Mucosa of stomach (tissue), 1 donor: ENCODE measurements around the gene POLH.
A peak's percentile ranks its signal among the peaks of the same experiment; 100 is the strongest.
"Not testable (repeated sequence)": the region's sequence is repeated elsewhere in the genome, so short reads cannot be mapped to it uniquely, and the experiment has no call there.

Experiments used
- H3K27me3 ChIP-seq: one replicate; pipeline ENCODE4 v1.7.0; 2013; ENCODE audit warnings: mild to moderate bottlenecking, low read length; ENCODE audit not compliant: control insufficient read depth, insufficient read depth
- H3K36me3 ChIP-seq: one replicate; pipeline ENCODE4 v1.7.0; 2013; ENCODE audit warnings: low read length; ENCODE audit not compliant: control insufficient read depth, insufficient read depth
- H3K4me1 ChIP-seq: one replicate; pipeline ENCODE4 v1.7.0; 2013; ENCODE audit warnings: mild to moderate bottlenecking, low read length; ENCODE audit not compliant: control insufficient read depth, insufficient read depth
- H3K4me3 ChIP-seq: one replicate; pipeline ENCODE4 v1.7.0; 2013; ENCODE audit warnings: low read length
- H3K9ac ChIP-seq: one replicate; pipeline ENCODE4 v1.7.0; 2013; ENCODE audit warnings: mild to moderate bottlenecking, low read length, moderate library complexity
- H3K9me3 ChIP-seq: one replicate; pipeline ENCODE4 v1.7.0; 2013; ENCODE audit warnings: mild to moderate bottlenecking, low read length, moderate library complexity; ENCODE audit not compliant: control insufficient read depth
- donor health status: Pancreatic carcinoma.

Gene POLH

GRCh38 chr6:43575772-43576551 is at the start of gene POLH, which contains the start of gene XPO5:
Gene POLH (plus strand): TSS chr6:43576185. CDS start chr6:43582320, 6,135 bp downstream.
Gene XPO5 (minus strand): TSS chr6:43576038. CDS start chr6:43575864, 174 bp downstream.
- Histone ChIP-seq H3K9me3 (no peaks in the 10 kb centered on the region), H3K4me3 (peak within 1 kb of the TSS; percentile 67), H3K4me1 (peaks cover 6% of the 10 kb centered on the region)

DNA sequence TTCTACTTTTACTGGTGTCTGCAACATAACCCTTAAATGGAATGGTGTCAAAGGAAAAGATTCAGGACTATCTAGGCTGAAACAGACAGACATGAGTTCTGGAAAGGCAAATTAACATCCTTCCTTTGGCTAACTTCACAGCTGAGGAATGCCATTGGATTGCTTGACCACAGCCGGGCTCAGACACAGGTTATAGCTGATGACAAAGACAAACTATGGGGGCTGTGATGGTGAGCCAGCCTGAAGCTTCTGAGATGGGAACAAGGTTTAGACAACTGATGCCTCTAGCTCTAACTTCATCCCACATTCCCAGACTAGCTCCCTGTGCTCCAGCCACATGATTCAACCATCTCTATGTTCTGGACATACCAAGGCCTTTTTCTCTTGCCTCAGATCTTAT is 43.8 kb upstream of the POLH start:
- Histone ChIP-seq H3K9ac (no peak overlapping the region), H3K4me3 (no peak overlapping the region), H3K9me3 (no peaks in the 10 kb centered on the region), H3K27me3 (no peaks in the 10 kb centered on the region), H3K36me3 (peaks cover 9% of the 10 kb centered on the region), H3K4me1 (no peaks in the 10 kb centered on the region)

More at GRCh38 chr6:43575772-43576551, at the start of gene POLH, which contains the start of gene XPO5:
- Histone ChIP-seq H3K27me3 (no peaks in the 10 kb centered on the region), H3K9ac (peak within 1 kb of the TSS; percentile 71), H3K36me3 (no peaks in the 10 kb centered on the region)

- not testable (repeated sequence) for H3K9ac ChIP-seq, H3K36me3 ChIP-seq, H3K27me3 ChIP-seq, H3K9me3 ChIP-seq, H3K4me3 ChIP-seq, H3K4me1 ChIP-seq
These were observed 37.0 kb upstream of the POLH start for GRCh38 chr6:43538986-43539385.

DNA sequence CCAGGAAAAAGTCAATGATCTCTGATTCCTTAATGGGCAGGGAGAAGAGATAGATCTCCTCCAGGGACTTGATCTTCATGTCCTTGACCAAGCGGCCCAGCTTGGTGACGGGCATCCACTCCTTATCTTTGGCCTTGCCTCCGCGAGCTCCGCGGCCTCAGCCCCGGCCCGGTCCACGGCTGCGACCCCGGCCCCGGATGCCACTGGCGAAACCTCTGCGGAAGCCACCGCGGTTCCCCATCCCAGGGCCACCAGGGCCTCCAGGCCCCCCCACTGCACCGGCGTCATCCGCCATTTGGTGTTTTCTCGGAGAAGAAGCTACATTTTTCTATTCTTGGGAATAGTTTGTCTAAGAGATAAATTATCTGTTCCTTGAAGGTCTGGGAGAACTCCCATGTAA is 36.6 kb upstream of the POLH start:
- not testable (repeated sequence) for H3K4me3 ChIP-seq, H3K9ac ChIP-seq, H3K9me3 ChIP-seq, H3K27me3 ChIP-seq, H3K4me1 ChIP-seq, H3K36me3 ChIP-seq

GRCh38 chr6:43540507-43540906 is 35.5 kb upstream of the POLH start:
- no peak overlapping the region for H3K9ac ChIP-seq
- H3K4me1 ChIP-seq, result no peaks in the 10 kb centered on the region
- H3K9me3 ChIP-seq, result no peaks in the 10 kb centered on the region
- H3K36me3 ChIP-seq, result no peaks in the 10 kb centered on the region
- no peak overlapping the region for H3K4me3 ChIP-seq
- H3K27me3 ChIP-seq, result no peaks in the 10 kb centered on the region

GRCh38 chr6:43541774-43542471 is 34.1 kb upstream of the POLH start:
- no peak overlapping the region for H3K9ac ChIP-seq
- H3K27me3 ChIP-seq, result no peaks in the 10 kb centered on the region
- no peaks in the 10 kb centered on the region for H3K36me3 ChIP-seq
- no peaks in the 10 kb centered on the region for H3K9me3 ChIP-seq
- H3K4me1 ChIP-seq, result no peaks in the 10 kb centered on the region
- no peak overlapping the region for H3K4me3 ChIP-seq

DNA sequence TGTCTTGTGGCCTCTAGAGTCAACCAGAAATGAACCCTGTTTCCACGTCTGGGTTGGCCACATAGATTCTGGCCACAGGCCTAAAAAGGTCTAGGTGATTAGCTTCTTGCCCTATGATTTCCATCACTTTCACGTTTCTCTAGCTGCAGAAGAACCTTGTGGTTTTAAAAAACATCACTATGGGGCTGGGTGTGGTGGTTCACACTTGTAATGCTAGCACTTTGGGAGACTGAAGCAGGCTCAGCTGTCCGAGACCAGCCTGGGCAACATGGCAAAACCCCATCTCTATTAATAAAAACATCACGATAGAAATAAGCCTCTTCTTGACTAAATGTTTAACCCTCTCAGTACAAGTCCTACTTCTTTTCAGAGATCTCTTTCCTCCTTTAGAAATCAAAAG is 31.5 kb upstream of the POLH start:
- Histone ChIP-seq H3K4me1 (no peaks in the 10 kb centered on the region), H3K9ac (no peak overlapping the region), H3K4me3 (no peak overlapping the region), H3K9me3 (no peaks in the 10 kb centered on the region), H3K36me3 (no peaks in the 10 kb centered on the region), H3K27me3 (no peaks in the 10 kb centered on the region)

GRCh38 chr6:43547222-43547621 is 28.8 kb upstream of the POLH start:
- Histone ChIP-seq H3K9ac (no peak overlapping the region), H3K36me3 (no peaks in the 10 kb centered on the region), H3K27me3 (no peaks in the 10 kb centered on the region), H3K4me1 (no peaks in the 10 kb centered on the region), H3K9me3 (no peaks in the 10 kb centered on the region), H3K4me3 (no peak overlapping the region)

DNA sequence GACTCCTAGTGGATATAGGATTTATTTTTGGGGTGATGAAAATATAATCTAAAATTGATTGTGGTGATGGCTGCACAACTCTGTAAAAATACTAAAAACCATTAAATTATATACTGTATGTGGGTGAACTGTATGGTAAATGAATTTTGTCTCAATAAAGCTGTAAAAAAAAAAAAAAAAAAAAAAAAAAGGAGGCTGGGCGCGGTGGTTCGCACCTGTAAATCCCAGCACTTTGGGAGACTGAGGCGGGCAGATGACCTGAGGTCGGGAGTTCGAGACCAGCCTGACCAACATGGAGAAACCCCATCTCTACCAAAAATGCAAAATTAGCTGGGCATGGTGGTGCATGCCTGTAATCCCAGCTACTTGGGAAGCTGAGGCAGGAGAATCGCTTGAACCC is 18.4 kb upstream of the POLH start:
- H3K4me1 ChIP-seq, H3K36me3 ChIP-seq, H3K27me3 ChIP-seq, H3K9ac ChIP-seq, H3K4me3 ChIP-seq, H3K9me3 ChIP-seq: not testable (repeated sequence)

- Histone ChIP-seq H3K4me1 (no peaks in the 10 kb centered on the region), H3K9me3 (no peaks in the 10 kb centered on the region), H3K4me3 (no peak overlapping the region), H3K9ac (no peak overlapping the region), H3K36me3 (no peaks in the 10 kb centered on the region), H3K27me3 (no peaks in the 10 kb centered on the region)
These were observed 16.7 kb upstream of the POLH start for GRCh38 chr6:43559328-43559727.

GRCh38 chr6:43570876-43571441 is 5.0 kb upstream of the POLH start:
- Histone ChIP-seq H3K4me3 (no peak overlapping the region), H3K4me1 (no peaks in the 10 kb centered on the region), H3K36me3 (no peaks in the 10 kb centered on the region), H3K27me3 (no peaks in the 10 kb centered on the region), H3K9ac (no peak overlapping the region), H3K9me3 (no peaks in the 10 kb centered on the region)

DNA sequence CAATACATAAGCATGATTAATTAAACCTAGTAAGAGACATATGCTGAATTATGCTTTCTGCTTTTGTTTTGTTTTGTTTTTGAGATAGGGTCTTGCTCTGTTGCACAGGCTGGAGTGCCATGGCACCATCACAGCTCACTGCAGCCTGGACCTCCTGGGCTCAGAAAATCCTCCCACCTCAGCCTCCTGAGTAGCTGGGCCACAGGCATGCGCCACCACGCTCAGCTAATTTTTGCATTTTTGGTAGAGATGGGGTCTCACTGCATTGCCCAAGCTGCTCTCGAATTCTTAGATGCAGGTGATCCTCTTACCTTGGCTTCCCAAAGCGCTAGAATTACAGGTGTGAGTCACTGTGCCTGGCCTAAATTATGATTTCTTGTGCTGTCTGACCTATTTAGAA is 4.0 kb upstream of the POLH start:
- Histone ChIP-seq H3K27me3 (no peaks in the 10 kb centered on the region), H3K4me1 (no peaks in the 10 kb centered on the region), H3K36me3 (no peaks in the 10 kb centered on the region), H3K4me3 (no peak overlapping the region), H3K9me3 (no peaks in the 10 kb centered on the region), H3K9ac (no peak overlapping the region)
